CD14-positive monocyte (primary cell): Measurements from ENCODE around the gene TTPAL. TPM values are rescaled to one million over a fixed set of nuclear protein-coding genes. Genes with fewer than 3 reads are reported as not detected.

Experiments
- DNase-seq, 3 donors: peaks; one replicate each; pipeline ENCODE4 v3.0.0-alpha.2; 2011 to 2022
- H2AFZ ChIP-seq: 2 replicates; pipeline ENCODE4 v1.6.0; 2012; ENCODE audit warnings: mild to moderate bottlenecking, low read depth, low read length, inconsistent platforms; ENCODE audit not compliant: insufficient read depth, poor library complexity, severe bottlenecking
- H3K27ac ChIP-seq, 2 donors: 1 replicate in 1 of 2; 2 replicates in 1 of 2; pipeline ENCODE4 v1.5.1; 2012 to 2013; ENCODE audit warnings: low read length in 2 of 2, control low read depth in 1 of 2, inconsistent platforms in 1 of 2, low read depth in 1 of 2, mild to moderate bottlenecking in 1 of 2
- H3K27me3 ChIP-seq, 2 donors: one replicate each; pipeline versions ENCODE4 v1.6.0 to v1.6.1; 2011 to 2013; ENCODE audit warnings: low read length in 2 of 2; ENCODE audit not compliant: control insufficient read depth in 2 of 2, insufficient read depth in 2 of 2
- H3K36me3 ChIP-seq, 2 donors: replicated peaks in 1 of 2; 1 replicate in 1 of 2; 2 replicates in 1 of 2; pipeline versions ENCODE4 v1.5.1 to v1.6.1; 2012 to 2013; ENCODE audit warnings: low read length in 2 of 2, control low read depth in 1 of 2, inconsistent platforms in 1 of 2, mild to moderate bottlenecking in 1 of 2; ENCODE audit not compliant: insufficient read depth in 2 of 2, control insufficient read depth in 1 of 2
- H3K4me1 ChIP-seq, 2 donors: 1 replicate in 1 of 2; 2 replicates in 1 of 2; pipeline versions ENCODE4 v1.5.1 to v1.6.1; 2012 to 2013; ENCODE audit warnings: low read length in 2 of 2, control low read depth in 1 of 2, inconsistent platforms in 1 of 2, mild to moderate bottlenecking in 1 of 2, moderate library complexity in 1 of 2; ENCODE audit not compliant: insufficient read depth in 2 of 2, control insufficient read depth in 1 of 2
- H3K4me2 ChIP-seq: replicated peaks from 2 replicates; pipeline ENCODE3; 2012; ENCODE audit warnings: low read length, moderate library complexity, mild to moderate bottlenecking; ENCODE audit not compliant: poor library complexity, severe bottlenecking; ENCODE audit errors: extremely low read depth
- H3K4me3 ChIP-seq, 3 experiments: fragments of 200-600 bp in 1 of 3; sonication (generic) in 1 of 3; replicated peaks in 1 of 3; 1 replicate in 2 of 3; 2 replicates in 1 of 3; pipeline ENCODE4 v1.5.1; 2011 to 2013; ENCODE audit warnings: low read length in 3 of 3, mild to moderate bottlenecking in 3 of 3, control low read depth in 2 of 3, low read depth in 2 of 3, inconsistent platforms in 1 of 3, moderate library complexity in 1 of 3
- H3K79me2 ChIP-seq: 2 replicates; pipeline ENCODE4 v1.6.0; 2012; ENCODE audit warnings: mild to moderate bottlenecking, control low read depth, inconsistent platforms, low read length, moderate library complexity; ENCODE audit not compliant: insufficient read depth
- H3K9ac ChIP-seq: 2 replicates; pipeline ENCODE4 v1.6.0; 2017; ENCODE audit warnings: low read length, mild to moderate bottlenecking; ENCODE audit not compliant: insufficient read depth, poor library complexity, severe bottlenecking
- H3K9me3 ChIP-seq, 2 donors: replicated peaks in 1 of 2; 1 replicate in 1 of 2; 2 replicates in 1 of 2; pipeline versions ENCODE4 v1.5.1 to v1.6.1; 2012 to 2013; ENCODE audit warnings: low read length in 2 of 2, control low read depth in 1 of 2; ENCODE audit not compliant: control insufficient read depth in 1 of 2, insufficient read depth in 1 of 2
- H4K20me1 ChIP-seq: 2 replicates; pipeline ENCODE4 v1.6.0; 2012; ENCODE audit warnings: mild to moderate bottlenecking, low read length, control low read depth, moderate library complexity; ENCODE audit not compliant: insufficient read depth
- H3K27ac Mint-ChIP-seq, 7 donors: one replicate each; pipeline ENCODE4 v1.8.0; 2020; ENCODE audit warnings: mild to moderate bottlenecking in 7 of 7, mixed read lengths in 7 of 7, moderate library complexity in 6 of 7, inconsistent platforms in 2 of 7
- H3K27me3 Mint-ChIP-seq, 3 donors: one replicate each; pipeline ENCODE4 v1.8.0; 2021 to 2022; ENCODE audit warnings: low read depth in 3 of 3, mild to moderate bottlenecking in 3 of 3, mixed read lengths in 3 of 3, moderate library complexity in 3 of 3, inconsistent platforms in 1 of 3
- H3K36me3 Mint-ChIP-seq, 2 donors: one replicate each; pipeline ENCODE4 v1.8.0; 2020; ENCODE audit warnings: mixed read lengths in 2 of 2, inconsistent platforms in 1 of 2, mild to moderate bottlenecking in 1 of 2
- H3K4me1 Mint-ChIP-seq: one replicate; pipeline ENCODE4 v1.8.0; 2020; ENCODE audit warnings: mild to moderate bottlenecking, mixed read lengths
- H3K4me3 Mint-ChIP-seq, 2 donors: one replicate each; pipeline ENCODE4 v1.8.0; 2020; ENCODE audit warnings: mild to moderate bottlenecking in 2 of 2, mixed read lengths in 2 of 2, moderate library complexity in 1 of 2
- H3K9me3 Mint-ChIP-seq, 7 donors: one replicate each; pipeline ENCODE4 v1.8.0; 2020 to 2022; ENCODE audit warnings: mixed read lengths in 7 of 7, mild to moderate bottlenecking in 6 of 7, moderate library complexity in 6 of 7, inconsistent platforms in 2 of 7
- CTCF ChIP-seq: fragments of 200-600 bp; IDR thresholded peaks from one replicate; pipeline ENCODE4 v1.8.0; 2022; ENCODE audit warnings: antibody characterized with exemption, mild to moderate bottlenecking
- WGBS: methylation state at CpG from one replicate; pipeline ENCODE4 v1.1.5; 2013; ENCODE audit warnings: missing lambda C conversion rate; ENCODE audit not compliant: insufficient coverage; 5-methylcytosine and 5-hydroxymethylcytosine counted together
- intact Hi-C, 2 donors: fragments of 100-400 bp; cut with micrococcal nuclease; formaldehyde crosslinking; loops; one replicate each; pipeline versions ENCODE4 v1.15.0 to v1.15.1; 2023
- polyA plus RNA-seq, 3 donors: library from polyadenylated mRNA; depleted of rRNA in 1 of 3; unstranded in 2 of 3; stranded (reverse) in 1 of 3; fragments of 300-500 nt in 2 of 3; fragments of >200 nt in 1 of 3; fragmentation: Illumina TruSeq in 2 of 3; gene quantifications; 1 replicate in 2 of 3; 2 replicates in 1 of 3; pipeline ENCODE4 v1.2.3, GENCODE V29; 2012 to 2021

TTPAL gene
- polyA plus RNA-seq, 3 donors: 1.5 to 4.9 (median 3.0) TPM

GRCh38 chr20:44517454-44517853, 41.8 kb downstream of the TTPAL start:
- H3K27me3 ChIP-seq: no peaks in the 10 kb centered on the region
- peak overlapping the region in 1 of 2 donors; percentile 38 for H3K27ac ChIP-seq
- H3K36me3 ChIP-seq: peaks cover 16 to 45% of the 10 kb centered on the region in 2 donors
- H4K20me1 ChIP-seq: peaks cover 65% of the 10 kb centered on the region
- intact Hi-C loops: no loop called here
- H2AFZ ChIP-seq: no peak overlapping the region
- no peak overlapping the region for H3K4me3 ChIP-seq
- no peak for DNase-seq
- peaks cover 33 to 34% of the 10 kb centered on the region in 2 donors for H3K36me3 Mint-ChIP-seq
- peaks cover 94% of the 10 kb centered on the region for H3K79me2 ChIP-seq
- no peak overlapping the region for H3K4me3 Mint-ChIP-seq
- no peak overlapping the region for H3K9ac ChIP-seq
- H3K4me1 Mint-ChIP-seq: peaks cover 33% of the 10 kb centered on the region
- no peaks in the 10 kb centered on the region for H3K27me3 Mint-ChIP-seq
- H3K27ac Mint-ChIP-seq: peak overlapping the region in 4 of 7 donors; percentile 52 to 77 (median 57)
- H3K4me2 ChIP-seq: no peak overlapping the region
- no peaks in the 10 kb centered on the region for H3K9me3 Mint-ChIP-seq
- no peaks in the 10 kb centered on the region for H3K9me3 ChIP-seq
- no peak for TF ChIP-seq CTCF
- WGBS: no CpG with 5 or more reads among the region's 3 CpGs
- peaks cover 21 to 29% of the 10 kb centered on the region in 2 donors for H3K4me1 ChIP-seq

- 38% methylated on average over 1 of the region's 3 CpGs for WGBS
- Histone ChIP-seq H4K20me1 (peaks cover 57% of the 10 kb centered on the region), H3K27ac (peak overlapping the region in 1 of 2 donors; percentile 30), H3K4me3 (no peak overlapping the region), H3K9me3 (no peaks in the 10 kb centered on the region), H3K4me1 (peaks cover 22 to 31% of the 10 kb centered on the region in 2 donors), H2AFZ (no peak overlapping the region), H3K9ac (no peak overlapping the region), H3K79me2 (peaks cover 86% of the 10 kb centered on the region), H3K4me2 (no peak overlapping the region), H3K36me3 (peaks cover 10 to 37% of the 10 kb centered on the region in 2 donors), H3K27me3 (no peaks in the 10 kb centered on the region)
- Mint-ChIP-seq H3K36me3 (peaks cover 25 to 26% of the 10 kb centered on the region in 2 donors), H3K27me3 (no peaks in the 10 kb centered on the region), H3K4me3 (no peak overlapping the region), H3K4me1 (peaks cover 37% of the 10 kb centered on the region), H3K9me3 (no peaks in the 10 kb centered on the region), H3K27ac (peak overlapping the region in 6 of 7 donors; percentile 5 to 95 (median 56))
- intact Hi-C loops: no loop called here
- no peak for DNase-seq
- TF ChIP-seq CTCF: no peak
These were observed 42.6 kb downstream of the TTPAL start for GRCh38 chr20:44518248-44518647.
